ENCODE data around the gene PALB2.
A peak's percentile ranks its signal among the peaks of the same experiment; 100 is the strongest.
"Not testable (repeated sequence)": the region's sequence is repeated elsewhere in the genome, so short reads cannot be mapped to it uniquely, and the experiment has no call there.

Gene PALB2

GRCh38 chr16:23640615-23640930 is 537 bp downstream of the PALB2 start:
- no peak for TF ChIP-seq ZFX (IDR thresholded peaks at IDR 0.05; ENCODE audit: borderline replicate concordance)
- no peak for TF ChIP-seq CTCF (IDR thresholded peaks at IDR 0.05)
- peak overlapping the region; percentile 73 for H3K27ac ChIP-seq

- H3K27ac ChIP-seq = no peak overlapping the region
- TF ChIP-seq ZFX (IDR thresholded peaks at IDR 0.05; ENCODE audit: borderline replicate concordance) (no peak), CTCF (IDR thresholded peaks at IDR 0.05) (no peak)
Observed at GRCh38 chr16:23635958-23636357, 5.2 kb downstream of the PALB2 start.

GRCh38 chr16:23634461-23635036 is 6.6 kb downstream of the PALB2 start:
- H3K27ac ChIP-seq = no peak overlapping the region
- TF ChIP-seq CTCF (IDR thresholded peaks at IDR 0.05) (no peak), ZFX (IDR thresholded peaks at IDR 0.05; ENCODE audit: borderline replicate concordance) (no peak)

- H3K27ac ChIP-seq = not testable (repeated sequence)
Observed at GRCh38 chr16:23631874-23632273, 9.2 kb downstream of the PALB2 start.

GRCh38 chr16:23629516-23629915 is 11.6 kb downstream of the PALB2 start:
- TF ChIP-seq ZFX (IDR thresholded peaks at IDR 0.05; ENCODE audit: borderline replicate concordance) (no peak), CTCF (IDR thresholded peaks at IDR 0.05) (no peak)
- H3K27ac ChIP-seq = no peak overlapping the region

GRCh38 chr16:23624092-23624491 is 17.0 kb downstream of the PALB2 start:
- TF ChIP-seq ZFX (IDR thresholded peaks at IDR 0.05; ENCODE audit: borderline replicate concordance) = no peak
- TF ChIP-seq CTCF (IDR thresholded peaks at IDR 0.05) = no peak
- no peak overlapping the region for H3K27ac ChIP-seq

GRCh38 chr16:23615805-23616204 is 25.3 kb downstream of the PALB2 start:
- no peak for TF ChIP-seq CTCF (IDR thresholded peaks at IDR 0.05)
- no peak for TF ChIP-seq ZFX (IDR thresholded peaks at IDR 0.05; ENCODE audit: borderline replicate concordance)
- no peak overlapping the region for H3K27ac ChIP-seq

GRCh38 chr16:23611936-23612335 is 29.2 kb downstream of the PALB2 start:
- no peak for TF ChIP-seq ZFX (IDR thresholded peaks at IDR 0.05; ENCODE audit: borderline replicate concordance)
- TF ChIP-seq CTCF (IDR thresholded peaks at IDR 0.05) = no peak
- no peak overlapping the region for H3K27ac ChIP-seq

- not testable (repeated sequence) for H3K27ac ChIP-seq
Observed at GRCh38 chr16:23610905-23611304, 30.2 kb downstream of the PALB2 start.
